HepG2 (cell line): Measurements from ENCODE around the gene VWA7. TPM values are rescaled to one million over a fixed set of nuclear protein-coding genes. Genes with fewer than 3 reads are reported as not detected.

Experiments used
- ATAC-seq: fragments of 200-7000 bp; cut with Tn5 transposase; 3 replicates; pipeline ENCODE4 v1.9.1; 2020; ENCODE audit warnings: mild to moderate bottlenecking, moderate library complexity
- BruUV-seq: library from RNA; stranded (reverse); fragments of 400-500 nt; replicated peaks from 2 replicates; lab custom pipeline; 2021; lab: Mats Ljungman, UMichigan
- CTCF ChIA-PET: fragments of 300-600 bp; formaldehyde crosslinking; extraction: SDS; loops from one replicate; lab custom pipeline; 2021; ENCODE audit warnings: low total read pairs, inconsistent platforms, low intra/inter-chr PET ratio; lab: Yijun Ruan, JAX
- POLR2A ChIA-PET: fragments of 350-600 bp; sonication (Branson Sonifier 250); formaldehyde crosslinking; loops from one replicate; lab custom pipeline; 2020; ENCODE audit warnings: antibody characterized with exemption, inconsistent platforms; lab: Yijun Ruan, JAX
- DNase-seq: peaks from one replicate; pipeline ENCODE4 v3.0.0-alpha.2; 2015; ENCODE audit warnings: low spot score
- FAIRE-seq: peaks from 3 replicates; lab custom pipeline; 2011; peaks lifted over from hg19 to GRCh38; lab: Jason Lieb, UNC
- H2AFZ ChIP-seq: one replicate; pipeline ENCODE4 v1.6.1; 2011; ENCODE audit warnings: low read length, inconsistent platforms
- H3K27ac ChIP-seq: fragments of 300-600 bp; 3 replicates; pipeline ENCODE4 v1.8.0; 2011; ENCODE audit warnings: mixed run types, mild to moderate bottlenecking, mixed read lengths, low read length, inconsistent platforms; ENCODE audit not compliant: insufficient read depth; ENCODE audit errors: extremely low read length
- H3K27me3 ChIP-seq, 2 experiments: fragments of 200-600 bp in 1 of 2; 2 replicates in 1 of 2; 3 replicates in 1 of 2; pipeline versions ENCODE4 v1.6.0 to v1.8.0; 2011; ENCODE audit warnings: low read length in 2 of 2, mild to moderate bottlenecking in 2 of 2, moderate library complexity in 2 of 2, inconsistent platforms in 1 of 2; ENCODE audit not compliant: insufficient read depth in 2 of 2, control insufficient read depth in 1 of 2
- H3K36me3 ChIP-seq, 2 experiments: fragments of 200-600 bp in 1 of 2; replicated peaks in 1 of 2; 2 replicates in 1 of 2; 3 replicates in 1 of 2; pipeline versions ENCODE4 v1.5.1 to v1.8.0; 2011; ENCODE audit warnings: low read length in 2 of 2, inconsistent platforms in 1 of 2; ENCODE audit not compliant: insufficient read depth in 2 of 2, control insufficient read depth in 1 of 2
- H3K4me1 ChIP-seq: 2 replicates; pipeline ENCODE4 v1.5.1; 2012; ENCODE audit warnings: low read length, inconsistent platforms; ENCODE audit not compliant: insufficient read depth
- H3K4me2 ChIP-seq: 2 replicates; pipeline ENCODE4 v1.6.0; 2011; ENCODE audit warnings: low read depth, low read length, inconsistent platforms
- H3K4me3 ChIP-seq, 3 experiments: fragments of 200-600 bp in 1 of 3; sonication (generic), shearing (Covaris generic) in 1 of 3; replicated peaks in 1 of 3; 2 replicates each; pipeline ENCODE4 v1.5.1; 2011 to 2016; ENCODE audit warnings: low read length in 3 of 3, inconsistent platforms in 2 of 3, low read depth in 2 of 3, mild to moderate bottlenecking in 2 of 3, control low read depth in 1 of 3, mixed read lengths in 1 of 3; ENCODE audit not compliant: insufficient read depth in 1 of 3
- H3K79me2 ChIP-seq: one replicate; pipeline ENCODE4 v1.6.1; 2011; ENCODE audit warnings: low read length, inconsistent platforms; ENCODE audit not compliant: insufficient read depth
- H3K9ac ChIP-seq: 2 replicates; pipeline ENCODE4 v1.6.0; 2011; ENCODE audit warnings: mild to moderate bottlenecking, low read depth, low read length, inconsistent platforms; ENCODE audit not compliant: insufficient read depth
- H3K9me3 ChIP-seq: 2 replicates; pipeline ENCODE4 v1.5.1; 2012; ENCODE audit warnings: mild to moderate bottlenecking, low read length
- H4K20me1 ChIP-seq: 2 replicates; pipeline ENCODE4 v1.6.0; 2011; ENCODE audit warnings: inconsistent platforms, mild to moderate bottlenecking, low read length, moderate library complexity; ENCODE audit not compliant: insufficient read depth
- ATF3 ChIP-seq: sonication (generic); formaldehyde crosslinking; IDR thresholded peaks from 2 replicates; pipeline ENCODE4 v1.4.0; 2020; ENCODE audit warnings: missing genetic modification reagents
- FOSL1 ChIP-seq: sonication (generic); formaldehyde crosslinking; IDR thresholded peaks from 2 replicates; pipeline ENCODE4 v1.9.0; 2021; ENCODE audit warnings: missing genetic modification reagents, borderline replicate concordance
- FOXP4 ChIP-seq: sonication (generic); formaldehyde crosslinking; IDR thresholded peaks from 2 replicates; pipeline ENCODE4 v1.4.0; 2020; ENCODE audit warnings: missing genetic modification reagents
- HOMEZ ChIP-seq: IDR thresholded peaks from 2 replicates; pipeline ENCODE4 v1.6.1; 2016; ENCODE audit warnings: low read depth
- ISL2 ChIP-seq: sonication (generic); formaldehyde crosslinking; IDR thresholded peaks from 2 replicates; pipeline ENCODE4 v1.5.0; 2020; ENCODE audit warnings: missing genetic modification reagents
- NCOA1 ChIP-seq: sonication (generic); formaldehyde crosslinking; IDR thresholded peaks from 2 replicates; pipeline ENCODE4 v1.9.0; 2021; ENCODE audit warnings: missing genetic modification reagents
- NFE2 ChIP-seq: sonication (generic); formaldehyde crosslinking; IDR thresholded peaks from 2 replicates; pipeline ENCODE4 v1.4.0; 2020; ENCODE audit warnings: missing genetic modification reagents
- NFE2L2 ChIP-seq: fragments of 150-350 bp; IDR thresholded peaks from 2 replicates; pipeline ENCODE4 v1.6.1; 2014; ENCODE audit warnings: low read length
- RELA ChIP-seq: sonication (generic); formaldehyde crosslinking; IDR thresholded peaks from 2 replicates; pipeline ENCODE4 v1.4.0; 2020; ENCODE audit warnings: missing genetic modification reagents
- SALL1 ChIP-seq: sonication (generic); formaldehyde crosslinking; IDR thresholded peaks from 2 replicates; pipeline ENCODE4 v1.8.0; 2022; ENCODE audit warnings: mild to moderate bottlenecking, missing genetic modification reagents
- ZNF704 ChIP-seq: sonication (generic); formaldehyde crosslinking; IDR thresholded peaks from 2 replicates; pipeline ENCODE4 v1.8.1; 2023; ENCODE audit warnings: mild to moderate bottlenecking, inconsistent platforms, moderate library complexity, missing genetic modification reagents, borderline replicate concordance
- ZNF720 ChIP-seq: sonication (generic); formaldehyde crosslinking; IDR thresholded peaks from 2 replicates; pipeline ENCODE4 v1.4.0; 2020; ENCODE audit warnings: missing genetic modification reagents
- ZSCAN25 ChIP-seq: sonication (generic); formaldehyde crosslinking; IDR thresholded peaks from 2 replicates; pipeline ENCODE4 v1.8.0; 2022; ENCODE audit warnings: mild to moderate bottlenecking, missing genetic modification reagents
- WGBS: methylation state at CpG from one replicate; pipeline ENCODE4 v1.1.6; 2017; ENCODE audit warnings: low lambda C conversion rate; 5-methylcytosine and 5-hydroxymethylcytosine counted together
- in situ Hi-C: cut with HindIII; loops from 2 replicates; pipeline ENCODE4 v1.10.0; 2017; ENCODE audit warnings: low pct_unique_long_range_greater_than_20kb; ENCODE audit not compliant: extremely low pct_ligation_motif_present
- intact Hi-C: fragments of 100-400 bp; cut with micrococcal nuclease; formaldehyde crosslinking; loops from one replicate; pipeline ENCODE4 v1.10.0; 2022; ENCODE audit not compliant: unreplicated experiment
- polyA plus RNA-seq, 8 experiments: library from polyadenylated mRNA; depleted of rRNA in 3 of 8; stranded (reverse) in 7 of 8; unstranded in 1 of 8; fragments of >200 nt; fragmentation: Illumina TruSeq in 4 of 8; extraction: Trizol in 4 of 8; gene quantifications; 2 replicates each; pipeline versions ENCODE4 v1.2.1 to v1.2.3, GENCODE V29; 2011 to 2016; ENCODE audit warnings: low read depth in 4 of 8, missing spikeins in 1 of 8, mixed read lengths in 1 of 8; ENCODE audit not compliant: insufficient read depth in 1 of 8
- total RNA-seq, 5 experiments: library from RNA; depleted of rRNA; stranded (reverse); fragments of >200 nt; fragmentation: Illumina TruSeq; extraction: Trizol; gene quantifications; 2 replicates each; pipeline ENCODE4 v1.2.3, GENCODE V29; 2016; ENCODE audit warnings: low read depth in 1 of 5
- TF ChIP-seq, protein P1 (sequence below): sonication (generic); formaldehyde crosslinking; conservative IDR thresholded peaks from 2 replicates; pipeline ENCODE4 v1.4.0; 2020; ENCODE audit warnings: mild to moderate bottlenecking, missing genetic modification reagents, moderate library complexity

The VWA7 gene
- total and polyA plus RNA-seq, 2 of the 13 experiments (the other 11 are each of a cell fraction or from before 2014, with no cell fraction given): 0.86 to 3.3 TPM

DNA sequence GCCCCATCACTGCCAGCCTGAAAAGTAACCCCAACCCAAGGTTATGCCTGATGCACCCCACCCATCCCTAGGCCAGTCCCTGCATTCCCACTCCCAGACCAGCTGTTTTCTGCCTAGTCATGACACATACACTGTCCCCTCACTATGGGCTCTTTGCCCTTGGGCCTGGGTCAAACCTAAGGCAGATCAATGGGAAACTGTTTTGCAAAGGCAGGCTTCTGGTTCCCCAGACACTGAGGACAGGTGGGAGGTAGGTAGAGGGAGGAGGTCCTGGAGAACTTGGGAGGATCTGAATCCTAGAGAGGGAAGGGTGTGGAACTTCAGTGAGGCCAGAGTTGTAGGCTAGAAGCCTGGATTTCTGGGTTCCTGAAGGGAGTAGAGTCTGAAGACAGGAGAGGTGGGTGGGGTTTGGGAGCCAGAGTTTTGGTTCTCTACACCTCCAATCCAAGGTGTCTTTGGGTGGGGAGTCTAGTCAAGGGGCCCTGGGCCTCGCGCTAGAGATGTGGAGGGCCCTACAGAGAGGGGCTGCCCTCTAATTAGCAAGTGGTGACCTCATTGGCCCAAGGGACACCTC is 42.8 kb downstream of the VWA7 start:
- FAIRE-seq (peak; percentile 39), ATAC-seq (no peak), DNase-seq (no peak)
- Histone ChIP-seq H3K79me2 (peaks cover 41% of the 10 kb centered on the region), H3K4me3 (peak overlapping the region; percentile 71 to 92 (median 92)), H3K4me2 (peak overlapping the region; percentile 98), H3K27me3 (no peaks in the 10 kb centered on the region; a peak in 1 of 5 replicates), H3K36me3 (peaks cover 18 to 42% of the 10 kb centered on the region in 2 experiments), H3K4me1 (peaks cover 76% of the 10 kb centered on the region), H3K27ac (peak overlapping the region; percentile 99), H4K20me1 (peaks cover 33% of the 10 kb centered on the region; the same call in 1 of the 2 replicates), H3K9ac (peak overlapping the region; percentile 98), H2AFZ (no peak overlapping the region), H3K9me3 (no peaks in the 10 kb centered on the region)
- ChIA-PET CTCF (interaction anchor here (1.3 kb wide), 1 partner anchor 36 kb away, joined by 3 read pairs; no protein-coding TSS in a partner anchor), POLR2A (interaction anchor here (1.0 to 11.3 kb wide), 17 partner anchors 10 to 129 kb away, joined by 3 to 279 read pairs (median 40); partner anchors contain the start of genes APOM, BAG6, C6orf47 and HSPA1B)
- intact Hi-C loops: no loop called here
- in situ Hi-C loops: loop anchor here (5.0 kb wide), 1 partner anchor 33 kb away; no protein-coding TSS in a partner anchor
- no TSS peak for BruUV-seq
- WGBS: 25% methylated on average over 2 of the region's 2 CpGs
- 0 out of 2 replicates have a peak, but pooled peaks have one; percentile 10 for TF ChIP-seq FOXP4
- TF ChIP-seq ZNF704 (CRISPR knock-in tag): peak; percentile 9; the same call in 1 of the 2 replicates
- no peak for TF ChIP-seq FOSL1
- TF ChIP-seq ATF3: peak; percentile 91; the same call in 1 of the 2 replicates
- 0 out of 2 replicates have a peak, but pooled peaks have one; percentile 13 for TF ChIP-seq RELA (CRISPR knock-in tag)
- no peak for TF ChIP-seq NCOA1 (CRISPR knock-in tag)
- peak; percentile 47; the same call in 1 of the 2 replicates for TF ChIP-seq ZSCAN25
- TF ChIP-seq, protein P1, sequence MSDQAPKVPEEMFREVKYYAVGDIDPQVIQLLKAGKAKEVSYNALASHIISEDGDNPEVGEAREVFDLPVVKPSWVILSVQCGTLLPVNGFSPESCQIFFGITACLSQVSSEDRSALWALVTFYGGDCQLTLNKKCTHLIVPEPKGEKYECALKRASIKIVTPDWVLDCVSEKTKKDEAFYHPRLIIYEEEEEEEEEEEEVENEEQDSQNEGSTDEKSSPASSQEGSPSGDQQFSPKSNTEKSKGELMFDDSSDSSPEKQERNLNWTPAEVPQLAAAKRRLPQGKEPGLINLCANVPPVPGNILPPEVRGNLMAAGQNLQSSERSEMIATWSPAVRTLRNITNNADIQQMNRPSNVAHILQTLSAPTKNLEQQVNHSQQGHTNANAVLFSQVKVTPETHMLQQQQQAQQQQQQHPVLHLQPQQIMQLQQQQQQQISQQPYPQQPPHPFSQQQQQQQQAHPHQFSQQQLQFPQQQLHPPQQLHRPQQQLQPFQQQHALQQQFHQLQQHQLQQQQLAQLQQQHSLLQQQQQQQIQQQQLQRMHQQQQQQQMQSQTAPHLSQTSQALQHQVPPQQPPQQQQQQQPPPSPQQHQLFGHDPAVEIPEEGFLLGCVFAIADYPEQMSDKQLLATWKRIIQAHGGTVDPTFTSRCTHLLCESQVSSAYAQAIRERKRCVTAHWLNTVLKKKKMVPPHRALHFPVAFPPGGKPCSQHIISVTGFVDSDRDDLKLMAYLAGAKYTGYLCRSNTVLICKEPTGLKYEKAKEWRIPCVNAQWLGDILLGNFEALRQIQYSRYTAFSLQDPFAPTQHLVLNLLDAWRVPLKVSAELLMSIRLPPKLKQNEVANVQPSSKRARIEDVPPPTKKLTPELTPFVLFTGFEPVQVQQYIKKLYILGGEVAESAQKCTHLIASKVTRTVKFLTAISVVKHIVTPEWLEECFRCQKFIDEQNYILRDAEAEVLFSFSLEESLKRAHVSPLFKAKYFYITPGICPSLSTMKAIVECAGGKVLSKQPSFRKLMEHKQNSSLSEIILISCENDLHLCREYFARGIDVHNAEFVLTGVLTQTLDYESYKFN: 0 out of 2 replicates have a peak, but pooled peaks have one; percentile 27
- 0 out of 2 replicates have a peak, but pooled peaks have one; percentile 1 for TF ChIP-seq ISL2
- TF ChIP-seq SALL1 (CRISPR knock-in tag): peak; percentile 39; the same call in 1 of the 2 replicates
- no peak for TF ChIP-seq ZNF720
- TF ChIP-seq NFE2 (CRISPR knock-in tag): peak; percentile 75; the same call in 1 of the 2 replicates
- no peak for TF ChIP-seq HOMEZ (CRISPR knock-in tag)
- peak; percentile 83 for TF ChIP-seq NFE2L2
